Coronary artery (tissue), 2 donors: ENCODE results near the gene SH3D21.

Experiments
- DNase-seq: peaks from one replicate; pipeline ENCODE4 v3.0.0-alpha.2; 2017; ENCODE audit warnings: low spot score
- H3K27ac ChIP-seq, 2 donors: fragments of 200-600 bp; sonication (generic); one replicate each; pipeline ENCODE4 v1.5.1; 2016 to 2019
- H3K4me3 ChIP-seq: fragments of 200-600 bp; sonication (generic); 2 replicates; pipeline ENCODE4 v1.5.1; 2016; ENCODE audit warnings: mild to moderate bottlenecking, moderate library complexity
- TF ChIP-seq, protein P1 (sequence below): fragments of 200-600 bp; sonication (generic); IDR thresholded peaks from one replicate; pipeline ENCODE4 v1.5.1; 2019; ENCODE audit warnings: antibody characterized with exemption

Gene SH3D21

DNA sequence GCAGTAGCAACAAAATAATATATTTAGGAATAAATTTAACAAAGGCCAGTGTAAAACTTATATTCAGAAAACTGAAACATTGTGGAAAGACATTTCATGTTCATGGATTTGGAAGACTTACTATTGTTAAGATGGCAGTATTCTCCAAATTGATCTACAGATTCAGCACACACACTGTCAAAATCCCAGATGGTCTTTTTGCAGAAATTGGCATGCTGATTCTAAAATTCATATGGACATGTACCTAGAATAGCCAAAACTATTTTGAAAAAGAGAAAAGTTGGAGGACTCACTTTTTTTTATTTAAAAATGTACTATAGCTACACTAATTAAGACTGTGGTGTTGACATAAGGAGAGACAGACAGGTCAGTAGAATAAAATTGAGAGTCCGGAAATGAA lies 32.0 kb upstream of the SH3D21 start:
- H3K27ac ChIP-seq = no peak overlapping the region
- TF ChIP-seq, protein P1, sequence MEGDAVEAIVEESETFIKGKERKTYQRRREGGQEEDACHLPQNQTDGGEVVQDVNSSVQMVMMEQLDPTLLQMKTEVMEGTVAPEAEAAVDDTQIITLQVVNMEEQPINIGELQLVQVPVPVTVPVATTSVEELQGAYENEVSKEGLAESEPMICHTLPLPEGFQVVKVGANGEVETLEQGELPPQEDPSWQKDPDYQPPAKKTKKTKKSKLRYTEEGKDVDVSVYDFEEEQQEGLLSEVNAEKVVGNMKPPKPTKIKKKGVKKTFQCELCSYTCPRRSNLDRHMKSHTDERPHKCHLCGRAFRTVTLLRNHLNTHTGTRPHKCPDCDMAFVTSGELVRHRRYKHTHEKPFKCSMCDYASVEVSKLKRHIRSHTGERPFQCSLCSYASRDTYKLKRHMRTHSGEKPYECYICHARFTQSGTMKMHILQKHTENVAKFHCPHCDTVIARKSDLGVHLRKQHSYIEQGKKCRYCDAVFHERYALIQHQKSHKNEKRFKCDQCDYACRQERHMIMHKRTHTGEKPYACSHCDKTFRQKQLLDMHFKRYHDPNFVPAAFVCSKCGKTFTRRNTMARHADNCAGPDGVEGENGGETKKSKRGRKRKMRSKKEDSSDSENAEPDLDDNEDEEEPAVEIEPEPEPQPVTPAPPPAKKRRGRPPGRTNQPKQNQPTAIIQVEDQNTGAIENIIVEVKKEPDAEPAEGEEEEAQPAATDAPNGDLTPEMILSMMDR = no peak
- H3K4me3 ChIP-seq = no peak overlapping the region
- no peak for DNase-seq

- Histone ChIP-seq H3K4me3 (no peak overlapping the region), H3K27ac (no peak overlapping the region)
- no peak for DNase-seq
- TF ChIP-seq, protein P1 = no peak
Measured at GRCh38 chr1:36276688-36277087, 29.5 kb upstream of the SH3D21 start.

GRCh38 chr1:36279110-36279788 lies 26.9 kb upstream of the SH3D21 start:
- Histone ChIP-seq H3K4me3 (no peak overlapping the region), H3K27ac (no peak overlapping the region)
- TF ChIP-seq, protein P1 = no peak
- no peak for DNase-seq

DNA sequence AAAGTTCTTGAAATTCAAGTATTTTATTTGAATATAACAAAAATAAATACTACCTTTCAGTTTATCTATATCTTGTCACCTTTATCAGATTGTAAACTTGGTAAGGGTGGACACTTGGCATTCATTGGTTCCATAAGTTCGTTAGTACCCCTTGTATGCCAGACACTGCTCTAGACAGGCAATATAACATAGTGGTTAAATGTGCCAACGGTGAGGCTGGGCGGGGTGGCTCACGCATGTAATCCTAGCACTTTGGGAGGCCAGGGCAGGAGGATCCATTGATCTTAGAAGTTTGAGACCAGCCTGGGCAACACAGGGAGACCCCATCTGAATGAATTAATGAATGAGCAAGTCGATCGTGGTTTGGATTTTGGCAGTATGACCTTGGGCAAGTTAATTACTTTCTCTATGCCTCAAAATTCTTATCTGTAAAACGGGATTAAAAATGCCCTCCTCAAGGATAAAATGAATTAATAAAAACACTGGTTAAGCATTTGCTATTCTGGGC lies 26.3 kb upstream of the SH3D21 start:
- Histone ChIP-seq H3K4me3 (no peak overlapping the region), H3K27ac (peak overlapping the region in 1 of 2 donors; percentile 32)
- TF ChIP-seq, protein P1 = no peak
- no peak for DNase-seq

DNA sequence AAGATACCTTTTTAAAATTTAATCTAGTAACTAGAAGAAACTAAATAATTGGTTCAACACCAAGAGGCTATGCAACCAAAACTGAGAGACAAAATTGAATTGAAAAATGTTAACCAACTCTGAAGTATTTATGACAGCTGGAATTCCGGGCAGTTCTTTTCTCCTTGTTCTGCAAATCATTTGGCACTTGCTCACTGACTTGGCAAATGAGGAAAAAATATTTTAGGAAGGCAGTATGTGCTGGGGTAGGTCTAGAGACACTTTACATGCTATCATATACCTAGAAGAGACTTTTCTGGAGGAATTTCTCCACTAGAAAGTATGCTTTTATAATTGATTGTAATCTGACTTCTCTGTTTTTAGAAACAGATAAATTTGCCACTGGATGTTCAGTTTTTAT lies 22.1 kb upstream of the SH3D21 start:
- TF ChIP-seq, protein P1 = no peak
- H3K27ac ChIP-seq = no peak overlapping the region
- no peak for DNase-seq
- H3K4me3 ChIP-seq = no peak overlapping the region

GRCh38 chr1:36284517-36284916 lies 21.7 kb upstream of the SH3D21 start:
- no peak overlapping the region for H3K4me3 ChIP-seq
- TF ChIP-seq, protein P1 = no peak
- H3K27ac ChIP-seq = no peak overlapping the region
- no peak for DNase-seq

DNA sequence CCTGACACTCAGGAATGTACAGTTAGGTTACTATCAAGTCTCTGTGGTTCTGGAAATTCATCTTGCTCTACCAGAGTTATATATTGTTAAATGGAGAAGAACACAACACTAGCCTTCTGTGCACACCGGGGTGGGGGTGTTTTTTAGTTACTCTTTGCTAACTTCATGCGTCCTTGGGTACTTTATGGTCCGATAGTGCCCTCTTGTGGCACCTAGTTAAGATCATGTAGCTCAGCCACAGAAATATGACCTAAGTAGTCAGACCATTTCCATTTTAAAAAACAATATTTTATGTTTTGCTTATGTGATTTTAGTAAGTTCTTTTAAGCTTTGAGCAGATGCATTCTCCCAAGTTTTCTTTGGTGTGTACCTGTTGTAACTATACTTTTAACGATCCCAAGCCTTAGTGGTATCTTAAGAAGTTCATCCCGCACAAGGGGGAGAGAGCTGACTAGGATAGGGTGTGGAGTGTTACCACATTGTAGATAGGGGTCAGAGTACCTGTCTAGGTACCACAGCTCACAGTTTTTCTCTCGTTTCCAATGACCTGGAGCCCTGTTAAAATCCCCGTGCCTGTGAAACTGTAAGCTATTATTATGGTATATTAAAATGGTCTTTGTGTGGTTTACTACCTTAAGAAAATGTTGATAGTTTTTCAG lies 20.6 kb upstream of the SH3D21 start:
- TF ChIP-seq, protein P1 = peak; percentile 63
- peak overlapping the region in 1 of 2 donors; percentile 23 for H3K27ac ChIP-seq
- DNase-seq = no peak
- no peak overlapping the region for H3K4me3 ChIP-seq
